KOPT-K1 (cell line): Measurements from ENCODE around the gene GNGT1.

Experiments used
- H3K27ac ChIP-seq: fragments of 200-600 bp; sonication (generic); 2 replicates; pipeline ENCODE4 v1.5.1; 2016; ENCODE audit warnings: antibody characterized with exemption, mild to moderate bottlenecking, low read depth, low read length; ENCODE audit not compliant: poor library complexity, severe bottlenecking
- H3K36me3 ChIP-seq: fragments of 200-600 bp; sonication (generic); 2 replicates; pipeline ENCODE4 v1.5.1; 2017; ENCODE audit warnings: antibody characterized with exemption, mild to moderate bottlenecking, low read length, moderate library complexity; ENCODE audit not compliant: insufficient read depth
- H3K9me3 ChIP-seq: fragments of 200-600 bp; sonication (generic); 2 replicates; pipeline ENCODE4 v1.5.1; 2017; ENCODE audit warnings: antibody characterized with exemption, low read length, mild to moderate bottlenecking; ENCODE audit not compliant: insufficient read depth, poor library complexity, severe bottlenecking

GNGT1 gene

GRCh38 chr7:93945083-93945482 lies 38.7 kb downstream of the GNGT1 start:
- no peaks in the 10 kb centered on the region for H3K36me3 ChIP-seq
- no peaks in the 10 kb centered on the region for H3K9me3 ChIP-seq
- H3K27ac ChIP-seq, result no peak overlapping the region

- Histone ChIP-seq H3K27ac (no peak overlapping the region), H3K9me3 (no peaks in the 10 kb centered on the region), H3K36me3 (no peaks in the 10 kb centered on the region)
Observed at GRCh38 chr7:93945756-93946535, 39.6 kb downstream of the GNGT1 start.

GRCh38 chr7:93948106-93948505 lies 41.7 kb downstream of the GNGT1 start:
- no peaks in the 10 kb centered on the region for H3K36me3 ChIP-seq
- no peaks in the 10 kb centered on the region for H3K9me3 ChIP-seq
- H3K27ac ChIP-seq, result no peak overlapping the region

- Histone ChIP-seq H3K36me3 (no peaks in the 10 kb centered on the region), H3K9me3 (no peaks in the 10 kb centered on the region), H3K27ac (no peak overlapping the region)
Observed at GRCh38 chr7:93948873-93949272, 42.5 kb downstream of the GNGT1 start.

GRCh38 chr7:93949423-93949822 lies 43.1 kb downstream of the GNGT1 start:
- no peaks in the 10 kb centered on the region for H3K9me3 ChIP-seq
- H3K27ac ChIP-seq, result no peak overlapping the region
- H3K36me3 ChIP-seq, result no peaks in the 10 kb centered on the region

- Histone ChIP-seq H3K9me3 (no peaks in the 10 kb centered on the region), H3K27ac (no peak overlapping the region), H3K36me3 (no peaks in the 10 kb centered on the region)
Observed at GRCh38 chr7:93955304-93955703, 48.9 kb downstream of the GNGT1 start.

GRCh38 chr7:93957767-93958166 lies 51.4 kb downstream of the GNGT1 start:
- no peaks in the 10 kb centered on the region for H3K36me3 ChIP-seq
- H3K27ac ChIP-seq, result no peak overlapping the region
- H3K9me3 ChIP-seq, result no peaks in the 10 kb centered on the region

- no peaks in the 10 kb centered on the region for H3K36me3 ChIP-seq
- H3K9me3 ChIP-seq, result no peaks in the 10 kb centered on the region
- H3K27ac ChIP-seq, result no peak overlapping the region
Observed at GRCh38 chr7:93958216-93958615, 51.8 kb downstream of the GNGT1 start.

GRCh38 chr7:93958651-93959050 lies 52.3 kb downstream of the GNGT1 start:
- H3K9me3 ChIP-seq, result no peaks in the 10 kb centered on the region
- no peak overlapping the region for H3K27ac ChIP-seq
- no peaks in the 10 kb centered on the region for H3K36me3 ChIP-seq
